Psoas muscle (tissue), 8 donors: ENCODE data around the gene OR52E4. TPM values are rescaled to one million over a fixed set of nuclear protein-coding genes. Genes with fewer than 3 reads are reported as not detected.

Experiments used
- ATAC-seq, 4 donors: fragments of 200-7000 bp; cut with Tn5 transposase; one replicate each; pipeline ENCODE4 v1.9.1; 2020; ENCODE audit warnings: moderate library complexity in 3 of 4, mild to moderate bottlenecking in 2 of 4
- DNase-seq, 2 donors: peaks; one replicate each; pipeline ENCODE4 v3.0.0-alpha.2; 2020
- H3K27ac ChIP-seq: fragments of 200-600 bp; one replicate; pipeline ENCODE4 v1.8.0; 2022
- H3K27me3 ChIP-seq, 3 donors: fragments of 200-600 bp in 1 of 3; one replicate each; pipeline versions ENCODE4 v1.6.1 to v1.8.0; 2013 to 2022; ENCODE audit warnings: low read length in 2 of 3, mild to moderate bottlenecking in 2 of 3, moderate library complexity in 1 of 3; ENCODE audit not compliant: insufficient read depth in 3 of 3
- H3K36me3 ChIP-seq, 2 donors: fragments of 200-600 bp in 1 of 2; one replicate each; pipeline versions ENCODE4 v1.6.1 to v1.8.0; 2013 to 2022; ENCODE audit warnings: low read depth in 1 of 2, mild to moderate bottlenecking in 1 of 2, moderate library complexity in 1 of 2; ENCODE audit not compliant: insufficient read depth in 1 of 2
- H3K4me1 ChIP-seq: fragments of 200-600 bp; one replicate; pipeline ENCODE4 v1.8.0; 2022
- H3K4me3 ChIP-seq: fragments of 200-600 bp; one replicate; pipeline ENCODE4 v1.8.0; 2022; ENCODE audit warnings: mild to moderate bottlenecking
- H3K9me3 ChIP-seq: fragments of 200-600 bp; one replicate; pipeline ENCODE4 v1.8.0; 2022
- WGBS, 3 donors: extraction: QIAGEN DNeasy Blood & Tissue Kit; methylation state at CpG; one replicate each; pipeline versions ENCODE4 v1.1.6 to v1.1.7; 2013; 5-methylcytosine and 5-hydroxymethylcytosine counted together
- intact Hi-C, 2 donors: fragments of 100-400 bp; cut with DNase I; formaldehyde crosslinking; loops; one replicate each; pipeline versions ENCODE4 v1.11.0 to v1.14.2; 2022
- long read RNA-seq, 2 donors: library from polyadenylated mRNA; unstranded; transcript quantifications; one replicate each; pipeline ENCODE4 v2.0.0, GENCODE V29; 2021
- polyA plus RNA-seq, 3 donors: library from polyadenylated mRNA; stranded (reverse); fragments of 200-250 nt; gene quantifications; one replicate each; pipeline ENCODE4 v1.2.3, GENCODE V29; 2013
- total RNA-seq, 4 donors: library from RNA; stranded (reverse); fragmentation: NEBNext Ultra II Directional in 2 of 4; extraction: Animal tissue kit (Norgen Biotek cat#: 25700) in 2 of 4; gene quantifications; one replicate each; pipeline versions ENCODE4 v1.2.1 to v1.2.4, GENCODE V29; 2021 to 2023
- TF ChIP-seq, protein P1 (sequence below): fragments of 200-600 bp; IDR thresholded peaks from one replicate; pipeline ENCODE4 v1.8.0; 2022; ENCODE audit warnings: antibody characterized with exemption
- donor health status: healthy with polysubstance abuse.
- donor health status: DM: no; HTN: no; CAD: no; lungs with moderate emphysema.
- donor health status: Bipolar disorder and iron deficiency.
- donor health status: healthy.
- donor health status: DM: yes; HTN: yes; CAD: no.
- donor health status: DM: no; HTN: no; CAD: no.
- donor health status: DM: no; HTN: no; CAD: no.
- donor health status: DM: yes; HTN: yes; CAD: no.

OR52E4 gene
- not detected for total RNA-seq
- not detected for polyA plus RNA-seq
- long read RNA-seq, donor 1: 0 reads
- long read RNA-seq, donor 2: 0 reads

DNA sequence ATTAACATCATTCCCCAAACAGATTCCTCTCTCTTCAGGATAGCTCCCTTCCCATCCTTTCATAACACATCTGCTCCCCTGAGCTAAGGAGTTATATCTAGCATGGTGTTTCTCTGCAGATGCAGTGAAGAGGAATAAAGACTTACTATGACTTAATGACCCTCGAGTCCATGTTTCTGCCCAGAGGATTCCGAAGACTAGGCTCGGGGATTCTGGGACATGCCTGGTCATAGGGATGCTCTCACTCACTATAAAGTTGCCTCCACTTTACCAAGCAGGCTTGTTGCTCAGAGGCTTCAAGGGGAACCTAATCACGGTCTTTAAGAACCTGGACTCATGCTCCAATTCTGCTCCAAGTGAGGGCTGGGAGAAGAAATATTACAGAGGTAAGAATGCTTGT, at the start of gene OR52E4:
Gene OR52E4, plus strand, starts transcription at position 301 of the 400 bp plus-strand sequence. CDS start 3,664 bp downstream, outside the sequence.
- intact Hi-C loops: no loop called here
- 64 to 75% (median 69%) methylated on average over 4 of the region's 4 CpGs for WGBS, 3 donors

DNA sequence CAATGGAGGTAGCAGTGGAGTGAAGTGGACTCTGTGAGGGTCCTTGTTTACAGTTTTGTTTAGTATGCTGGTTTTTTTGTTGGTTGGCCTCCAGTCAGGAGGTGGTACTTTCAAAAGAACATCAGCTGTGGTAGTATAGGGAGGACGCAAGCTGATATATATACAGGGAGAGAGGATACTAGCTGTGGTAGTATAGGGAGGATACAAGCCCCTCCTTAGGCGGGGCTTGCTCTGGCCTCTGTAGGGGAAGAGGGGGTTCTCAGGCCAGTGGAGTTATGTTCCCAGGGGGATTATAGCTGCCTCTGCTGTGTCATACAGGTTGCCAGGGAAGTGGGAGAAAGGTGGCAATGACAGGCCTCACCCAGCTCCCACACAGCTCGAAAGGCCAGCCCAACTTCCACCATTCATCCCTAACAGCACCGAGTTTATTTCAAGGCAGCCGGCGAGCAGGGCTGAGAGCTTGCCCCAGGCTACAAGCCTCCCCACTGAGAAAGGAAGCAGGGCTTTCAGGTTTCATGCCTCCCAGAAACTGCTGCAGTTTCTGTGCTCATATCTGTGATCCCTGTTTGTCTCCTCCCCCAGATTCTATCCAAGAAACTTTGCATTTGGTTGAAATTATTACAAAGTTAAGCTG, 49.1 kb upstream of the OR52E4 start:
- 81 to 86% (median 82%) methylated on average over 6 of the region's 6 CpGs for WGBS, 3 donors
- intact Hi-C loops: no loop called here
- Histone ChIP-seq H3K36me3 (no peaks in the 10 kb centered on the region), H3K4me1 (no peaks in the 10 kb centered on the region), H3K4me3 (no peak overlapping the region), H3K27ac (no peak overlapping the region), H3K27me3 (no peaks in the 10 kb centered on the region), H3K9me3 (peaks cover 3% of the 10 kb centered on the region)
- TF ChIP-seq, protein P1, sequence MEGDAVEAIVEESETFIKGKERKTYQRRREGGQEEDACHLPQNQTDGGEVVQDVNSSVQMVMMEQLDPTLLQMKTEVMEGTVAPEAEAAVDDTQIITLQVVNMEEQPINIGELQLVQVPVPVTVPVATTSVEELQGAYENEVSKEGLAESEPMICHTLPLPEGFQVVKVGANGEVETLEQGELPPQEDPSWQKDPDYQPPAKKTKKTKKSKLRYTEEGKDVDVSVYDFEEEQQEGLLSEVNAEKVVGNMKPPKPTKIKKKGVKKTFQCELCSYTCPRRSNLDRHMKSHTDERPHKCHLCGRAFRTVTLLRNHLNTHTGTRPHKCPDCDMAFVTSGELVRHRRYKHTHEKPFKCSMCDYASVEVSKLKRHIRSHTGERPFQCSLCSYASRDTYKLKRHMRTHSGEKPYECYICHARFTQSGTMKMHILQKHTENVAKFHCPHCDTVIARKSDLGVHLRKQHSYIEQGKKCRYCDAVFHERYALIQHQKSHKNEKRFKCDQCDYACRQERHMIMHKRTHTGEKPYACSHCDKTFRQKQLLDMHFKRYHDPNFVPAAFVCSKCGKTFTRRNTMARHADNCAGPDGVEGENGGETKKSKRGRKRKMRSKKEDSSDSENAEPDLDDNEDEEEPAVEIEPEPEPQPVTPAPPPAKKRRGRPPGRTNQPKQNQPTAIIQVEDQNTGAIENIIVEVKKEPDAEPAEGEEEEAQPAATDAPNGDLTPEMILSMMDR: no peak
- no peak for ATAC-seq
- no peak for DNase-seq

More for the DNA sequence above, at the start of gene OR52E4:
- no peak for ATAC-seq
- H3K4me1 ChIP-seq: no peaks in the 10 kb centered on the region
- DNase-seq: no peak
- H3K9me3 ChIP-seq: no peaks in the 10 kb centered on the region
- H3K27me3 ChIP-seq: no peaks in the 10 kb centered on the region
- TF ChIP-seq, protein P1: no peak
- no peak within 1 kb of the TSS for H3K4me3 ChIP-seq
- H3K36me3 ChIP-seq: no peaks in the 10 kb centered on the region
- no peak within 1 kb of the TSS for H3K27ac ChIP-seq

DNA sequence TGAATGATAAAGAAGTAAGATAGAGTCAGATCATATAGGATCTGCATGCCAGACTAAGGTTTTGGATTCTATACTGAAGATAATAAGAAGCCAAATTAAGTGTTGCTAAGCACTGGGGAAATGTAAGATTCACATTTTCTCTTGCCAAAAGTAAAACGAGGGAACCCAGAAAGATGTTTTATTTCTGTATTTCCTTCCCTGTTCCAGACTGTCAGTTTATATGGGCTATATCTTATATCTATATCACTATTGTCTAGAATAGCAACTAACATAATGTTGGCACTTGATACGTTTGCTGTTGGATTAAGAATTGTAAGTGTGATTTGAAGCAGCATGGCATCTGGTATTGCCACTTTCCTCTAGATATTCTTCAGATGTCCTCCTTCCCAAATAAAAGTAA, 47.0 kb upstream of the OR52E4 start:
- no peak overlapping the region for H3K27ac ChIP-seq
- TF ChIP-seq, protein P1: no peak
- no peaks in the 10 kb centered on the region for H3K36me3 ChIP-seq
- no peak overlapping the region for H3K4me3 ChIP-seq
- ATAC-seq (no peak), DNase-seq (no peak)
- peaks cover 3% of the 10 kb centered on the region for H3K9me3 ChIP-seq
- H3K27me3 ChIP-seq: no peaks in the 10 kb centered on the region
- H3K4me1 ChIP-seq: no peaks in the 10 kb centered on the region
- intact Hi-C loops: no loop called here
- 48 to 69% (median 49%) methylated on average over 2 of the region's 2 CpGs for WGBS, 3 donors

DNA sequence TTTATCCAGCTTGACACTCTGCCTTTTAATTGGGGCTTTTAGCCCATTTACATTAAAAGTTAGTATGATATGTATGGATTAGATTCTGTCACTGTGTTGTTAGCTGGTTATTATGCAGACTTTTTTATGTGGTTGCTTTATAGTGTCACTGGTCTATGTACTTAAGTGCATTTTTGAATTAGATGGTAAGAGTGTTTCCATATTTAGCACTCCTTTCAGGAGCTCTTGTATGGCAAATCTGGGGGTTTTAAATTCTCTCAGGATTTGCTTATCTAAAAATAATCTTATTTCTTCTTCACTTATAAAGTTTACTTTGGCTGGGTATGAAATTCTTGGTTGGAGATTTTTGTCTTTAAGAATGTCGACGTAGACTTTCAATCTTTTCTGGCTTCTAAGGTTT, 42.7 kb upstream of the OR52E4 start:
- H3K36me3 ChIP-seq: no peaks in the 10 kb centered on the region
- intact Hi-C loops: no loop called here
- DNase-seq (no peak), ATAC-seq (no peak)
- H3K4me1 ChIP-seq: no peaks in the 10 kb centered on the region
- H3K27ac ChIP-seq: no peak overlapping the region
- H3K4me3 ChIP-seq: no peak overlapping the region
- peaks cover 3% of the 10 kb centered on the region for H3K9me3 ChIP-seq
- TF ChIP-seq, protein P1: no peak
- WGBS, 3 donors: 80 to 86% (median 80%) methylated on average over 2 of the region's 2 CpGs
- no peaks in the 10 kb centered on the region for H3K27me3 ChIP-seq

DNA sequence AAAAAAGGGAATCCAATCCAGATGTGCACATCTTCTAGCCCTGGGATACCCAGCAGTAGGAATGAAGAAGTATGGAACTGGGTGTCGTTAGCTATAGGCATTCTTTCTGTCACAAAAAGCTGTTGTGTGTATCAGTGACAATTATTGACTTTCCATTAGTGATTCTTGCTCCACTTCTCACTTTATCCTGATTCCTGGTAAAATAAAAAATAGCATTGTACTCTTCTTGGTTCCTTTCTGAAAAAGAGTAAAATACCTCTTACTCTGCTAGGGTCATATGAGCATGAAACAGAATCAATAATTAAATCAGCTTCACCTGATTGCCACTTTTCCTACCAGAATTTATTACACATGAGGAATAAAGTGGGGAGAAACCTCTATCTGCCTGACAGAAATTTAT, 38.6 kb upstream of the OR52E4 start, which contains the start of gene OR52E6:
Gene OR52E6, minus strand, starts transcription at position 101 of the 400 bp plus-strand sequence. Its CDS starts 0 bp downstream, at position 101.
- no peaks in the 10 kb centered on the region for H3K36me3 ChIP-seq
- no peak for ATAC-seq
- H3K4me1 ChIP-seq: no peaks in the 10 kb centered on the region
- no peak within 1 kb of the TSS for H3K4me3 ChIP-seq
- intact Hi-C loops: no loop called here
- H3K27me3 ChIP-seq: no peaks in the 10 kb centered on the region
- WGBS, 3 donors: 32 to 80% (median 63%) methylated on average over 1 of the region's 1 CpG
- no peak for DNase-seq
- H3K9me3 ChIP-seq: no peaks in the 10 kb centered on the region
- TF ChIP-seq, protein P1: no peak
- H3K27ac ChIP-seq: no peak within 1 kb of the TSS
